MCF 10A (cell line): ENCODE measurements around the gene U2AF2. TPM values are rescaled to one million over a fixed set of nuclear protein-coding genes. Genes with fewer than 3 reads are reported as not detected.

Experiments
- BruUV-seq: library from RNA; stranded (reverse); fragments of 400-500 nt; replicated peaks from 2 replicates; lab custom pipeline; 2021; lab: Mats Ljungman, UMichigan
- CTCF ChIA-PET: fragments of 300-600 bp; sonication (Branson Sonifier 250); formaldehyde crosslinking; extraction: SDS; loops from one replicate; lab custom pipeline; 2021; ENCODE audit warnings: antibody characterized with exemption, inconsistent platforms; lab: Yijun Ruan, JAX
- POLR2A ChIA-PET: fragments of 300-600, 350-650 bp; sonication (Branson Sonifier 250); formaldehyde crosslinking; extraction: SDS; loops from one replicate; lab custom pipeline; 2020; ENCODE audit warnings: antibody characterized with exemption, inconsistent platforms; lab: Yijun Ruan, JAX
- DNase-seq: peaks from one replicate; pipeline ENCODE4 v3.0.0-alpha.2; 2018; ENCODE audit not compliant: unreplicated experiment
- H3K27ac Mint-ChIP-seq: one replicate; pipeline ENCODE4 v1.8.0; 2022; ENCODE audit warnings: mild to moderate bottlenecking, low read depth, mixed read lengths; ENCODE audit not compliant: unreplicated experiment
- H3K27me3 Mint-ChIP-seq: one replicate; pipeline ENCODE4 v1.8.0; 2022; ENCODE audit warnings: mixed read lengths; ENCODE audit not compliant: insufficient read depth, unreplicated experiment
- H3K36me3 Mint-ChIP-seq: one replicate; pipeline ENCODE4 v1.8.0; 2022; ENCODE audit warnings: mild to moderate bottlenecking, moderate library complexity, mixed read lengths; ENCODE audit not compliant: insufficient read depth, unreplicated experiment
- H3K4me1 Mint-ChIP-seq: one replicate; pipeline ENCODE4 v1.8.0; 2022; ENCODE audit warnings: mixed read lengths; ENCODE audit not compliant: insufficient read depth, unreplicated experiment
- H3K4me3 Mint-ChIP-seq: one replicate; pipeline ENCODE4 v1.8.0; 2022; ENCODE audit warnings: mild to moderate bottlenecking, moderate library complexity, mixed read lengths; ENCODE audit not compliant: unreplicated experiment
- H3K9me3 Mint-ChIP-seq: one replicate; pipeline ENCODE4 v1.8.0; 2022; ENCODE audit warnings: mixed read lengths; ENCODE audit not compliant: unreplicated experiment
- intact Hi-C: fragments of 100-400 bp; cut with micrococcal nuclease; formaldehyde crosslinking; loops from 2 replicates; pipeline ENCODE4 v1.14.1; 2022
- total RNA-seq: library from RNA; stranded (reverse); gene quantifications from 2 replicates; pipeline ENCODE4 v1.2.3, GENCODE V29; 2022
- TF ChIP-seq, protein P1 (sequence below): fragments of 200-600 bp; IDR thresholded peaks from one replicate; pipeline ENCODE4 v1.8.0; 2022; ENCODE audit warnings: antibody characterized with exemption, mild to moderate bottlenecking; ENCODE audit not compliant: unreplicated experiment

U2AF2 gene
- total RNA-seq, 1 experiment from 2014 or later, result 280 TPM

DNA sequence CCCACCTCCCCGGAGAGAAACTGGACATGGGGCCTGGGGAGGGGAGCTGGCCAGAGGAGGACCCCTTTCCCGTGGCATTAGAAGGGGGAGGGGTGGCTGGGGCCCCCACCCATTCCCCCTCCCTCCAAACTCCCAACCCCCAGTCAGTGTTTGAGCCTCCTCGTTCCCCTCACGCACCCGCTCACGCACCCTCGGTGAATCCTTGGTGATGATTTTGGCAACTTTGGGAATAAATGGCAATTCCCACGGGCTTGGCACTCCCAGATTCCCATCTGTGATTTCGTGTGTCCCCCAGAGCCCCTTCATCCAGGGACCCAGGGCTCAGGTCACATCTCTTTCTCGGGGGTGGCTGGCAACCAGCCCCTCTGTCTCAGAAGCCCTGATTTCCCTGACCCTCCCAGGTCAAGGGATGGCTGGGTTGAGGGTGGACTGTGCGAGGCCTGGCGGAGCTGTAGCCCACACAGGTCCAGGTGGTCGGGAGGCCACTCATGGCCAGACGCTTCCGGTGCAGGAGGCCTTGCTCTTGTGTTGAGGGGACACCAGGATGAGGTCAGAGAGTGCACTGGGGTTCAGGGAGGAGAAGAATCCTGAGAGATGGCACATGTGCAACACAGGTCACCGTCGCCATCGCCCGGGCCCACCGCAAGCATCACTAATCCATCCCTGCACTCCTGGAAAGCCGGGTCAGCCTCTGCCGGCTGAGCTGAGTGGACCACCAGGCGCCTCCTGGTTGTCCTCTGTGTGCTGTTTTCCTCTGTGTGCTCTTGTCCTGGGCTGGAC is 40.9 kb downstream of the U2AF2 start:
- BruUV-seq, result no TSS peak
- POLR2A ChIA-PET, result no interaction called here
- TF ChIP-seq, protein P1, sequence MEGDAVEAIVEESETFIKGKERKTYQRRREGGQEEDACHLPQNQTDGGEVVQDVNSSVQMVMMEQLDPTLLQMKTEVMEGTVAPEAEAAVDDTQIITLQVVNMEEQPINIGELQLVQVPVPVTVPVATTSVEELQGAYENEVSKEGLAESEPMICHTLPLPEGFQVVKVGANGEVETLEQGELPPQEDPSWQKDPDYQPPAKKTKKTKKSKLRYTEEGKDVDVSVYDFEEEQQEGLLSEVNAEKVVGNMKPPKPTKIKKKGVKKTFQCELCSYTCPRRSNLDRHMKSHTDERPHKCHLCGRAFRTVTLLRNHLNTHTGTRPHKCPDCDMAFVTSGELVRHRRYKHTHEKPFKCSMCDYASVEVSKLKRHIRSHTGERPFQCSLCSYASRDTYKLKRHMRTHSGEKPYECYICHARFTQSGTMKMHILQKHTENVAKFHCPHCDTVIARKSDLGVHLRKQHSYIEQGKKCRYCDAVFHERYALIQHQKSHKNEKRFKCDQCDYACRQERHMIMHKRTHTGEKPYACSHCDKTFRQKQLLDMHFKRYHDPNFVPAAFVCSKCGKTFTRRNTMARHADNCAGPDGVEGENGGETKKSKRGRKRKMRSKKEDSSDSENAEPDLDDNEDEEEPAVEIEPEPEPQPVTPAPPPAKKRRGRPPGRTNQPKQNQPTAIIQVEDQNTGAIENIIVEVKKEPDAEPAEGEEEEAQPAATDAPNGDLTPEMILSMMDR, result no peak
- H3K27me3 Mint-ChIP-seq, result no peaks in the 10 kb centered on the region
- H3K4me1 Mint-ChIP-seq, result no peaks in the 10 kb centered on the region
- no peak overlapping the region for H3K4me3 Mint-ChIP-seq
- H3K9me3 Mint-ChIP-seq, result no peaks in the 10 kb centered on the region
- peaks cover 66% of the 10 kb centered on the region for H3K36me3 Mint-ChIP-seq
- CTCF ChIA-PET, result interaction anchor here (0.7 kb wide), 1 partner anchor 9 kb away, joined by 4 read pairs; no protein-coding TSS in a partner anchor
- no peak overlapping the region for H3K27ac Mint-ChIP-seq
- intact Hi-C loops, result no loop called here
- DNase-seq, result no peak

DNA sequence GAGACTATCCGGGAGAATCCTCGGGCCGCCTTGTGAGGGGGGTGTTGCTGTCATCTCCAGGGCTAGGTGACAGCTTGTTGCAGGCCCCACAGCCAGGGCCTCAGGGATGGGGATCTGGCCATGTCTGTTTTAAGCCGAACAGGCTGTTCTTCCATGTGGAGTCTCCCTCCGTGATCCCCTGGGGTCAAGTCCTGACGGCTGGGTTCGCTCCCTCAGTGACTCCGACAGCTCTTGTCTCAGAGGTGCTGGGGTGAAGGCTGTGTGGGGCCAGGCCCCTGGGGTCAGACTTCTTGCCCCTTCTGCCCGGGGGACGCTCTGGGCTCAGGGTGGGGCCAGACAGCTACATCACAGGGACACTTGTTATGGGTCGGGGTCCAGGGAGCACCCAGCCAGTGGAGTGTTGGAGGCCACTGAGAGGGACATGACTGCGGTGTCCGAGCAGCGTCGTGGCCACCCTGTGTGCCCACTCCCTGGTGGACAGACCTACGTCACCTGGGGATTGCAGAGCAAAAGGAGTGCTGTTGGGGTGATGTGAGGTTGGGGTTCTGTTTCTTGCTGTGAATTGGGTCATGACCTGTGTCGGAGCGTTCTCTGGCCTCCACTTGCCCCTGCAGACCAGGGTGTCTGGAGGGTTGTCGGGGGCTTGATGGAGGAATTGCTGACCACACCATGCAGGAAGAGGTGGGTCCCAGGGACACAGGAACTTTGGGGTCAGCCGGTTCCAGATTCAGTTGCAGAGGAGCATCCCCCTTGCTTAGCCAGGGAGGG is 41.6 kb downstream of the U2AF2 start:
- Mint-ChIP-seq H3K4me3 (no peak overlapping the region), H3K27me3 (no peaks in the 10 kb centered on the region), H3K4me1 (no peaks in the 10 kb centered on the region), H3K27ac (no peak overlapping the region), H3K36me3 (peaks cover 60% of the 10 kb centered on the region), H3K9me3 (no peaks in the 10 kb centered on the region)
- intact Hi-C loops, result no loop called here
- BruUV-seq, result no TSS peak
- TF ChIP-seq, protein P1, result no peak
- POLR2A ChIA-PET, result no interaction called here
- DNase-seq, result no peak
- CTCF ChIA-PET, result interaction anchor here (0.7 kb wide), 1 partner anchor 8 kb away, joined by 4 read pairs; no protein-coding TSS in a partner anchor

DNA sequence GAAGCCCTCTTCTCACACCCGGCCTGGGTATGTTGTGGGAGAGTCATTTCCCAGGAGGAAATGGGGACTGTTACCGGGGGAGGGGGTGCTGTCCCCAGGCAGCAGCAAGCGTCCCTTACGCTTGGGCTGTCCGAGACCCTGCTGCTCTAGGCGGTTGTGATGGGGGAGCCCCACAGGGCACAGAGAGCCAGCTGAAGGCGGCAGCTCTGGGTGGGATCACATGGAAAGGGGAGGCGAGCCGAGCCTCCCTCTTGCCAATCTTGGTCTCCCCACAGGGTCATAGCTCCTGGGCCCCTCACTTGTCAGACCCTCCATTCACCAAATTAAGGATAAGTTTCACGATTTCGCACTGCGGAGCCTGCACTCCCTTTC is 42.2 kb downstream of the U2AF2 start:
- no TSS peak for BruUV-seq
- CTCF ChIA-PET, result no interaction called here
- H3K27me3 Mint-ChIP-seq, result no peaks in the 10 kb centered on the region
- peaks cover 61% of the 10 kb centered on the region for H3K36me3 Mint-ChIP-seq
- H3K4me3 Mint-ChIP-seq, result no peak overlapping the region
- POLR2A ChIA-PET, result no interaction called here
- no peak overlapping the region for H3K27ac Mint-ChIP-seq
- TF ChIP-seq, protein P1, result no peak
- DNase-seq, result no peak
- H3K9me3 Mint-ChIP-seq, result no peaks in the 10 kb centered on the region
- intact Hi-C loops, result no loop called here
- no peaks in the 10 kb centered on the region for H3K4me1 Mint-ChIP-seq

DNA sequence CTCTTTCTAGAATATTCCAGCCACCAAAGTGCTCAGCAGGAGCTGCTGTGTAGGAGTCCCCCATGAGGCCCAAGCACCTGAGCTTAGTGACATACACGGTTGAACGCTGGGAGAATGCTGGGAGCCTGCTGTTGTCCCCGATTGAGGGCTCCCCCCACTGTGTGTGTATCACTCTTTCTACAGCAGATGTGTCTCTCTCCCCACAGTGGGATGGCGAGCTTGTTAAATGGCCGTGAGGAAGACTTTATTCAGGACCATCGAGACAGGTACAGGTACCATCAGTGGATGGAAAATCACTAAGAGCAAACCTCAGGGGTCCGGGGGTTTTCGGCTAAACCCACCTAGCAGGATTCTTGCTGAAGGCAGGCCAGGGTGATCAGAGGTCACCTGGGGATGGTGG is 42.9 kb downstream of the U2AF2 start:
- no peak overlapping the region for H3K27ac Mint-ChIP-seq
- H3K36me3 Mint-ChIP-seq, result peaks cover 66% of the 10 kb centered on the region
- H3K27me3 Mint-ChIP-seq, result no peaks in the 10 kb centered on the region
- H3K9me3 Mint-ChIP-seq, result no peaks in the 10 kb centered on the region
- POLR2A ChIA-PET, result no interaction called here
- no peak overlapping the region for H3K4me3 Mint-ChIP-seq
- no TSS peak for BruUV-seq
- intact Hi-C loops, result no loop called here
- no peaks in the 10 kb centered on the region for H3K4me1 Mint-ChIP-seq
- TF ChIP-seq, protein P1, result no peak
- CTCF ChIA-PET, result no interaction called here
- no peak for DNase-seq
